ENCODE results near the gene DSCAM. TPM values are rescaled to one million over a fixed set of nuclear protein-coding genes. Genes with fewer than 3 reads are reported as not detected.

Gene DSCAM
- total RNA-seq, 1 donor from 2014 or later: not detected

DNA sequence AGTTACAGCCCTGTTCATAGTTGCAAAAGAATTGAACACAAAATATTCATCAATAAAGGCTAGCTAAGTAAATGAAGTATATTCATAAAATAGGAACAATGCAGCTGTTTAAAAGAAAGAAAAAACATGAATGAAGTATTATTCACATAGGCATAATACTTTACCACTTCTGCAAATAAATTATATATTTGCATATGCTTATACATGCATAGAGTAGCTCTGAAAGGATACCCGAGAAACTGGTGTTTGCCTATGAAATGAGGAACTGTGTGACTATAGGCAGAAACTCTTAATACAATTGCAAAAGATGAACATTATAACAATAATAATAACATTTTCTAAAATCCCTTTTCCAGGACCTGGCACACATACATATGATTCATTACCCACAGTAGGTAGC lies 385.9 kb downstream of the DSCAM start:
- no peak for DNase-seq (ENCODE audit: extremely low spot score in 2 of 2)
- no peak overlapping the region for H3K27ac ChIP-seq
- no peaks in the 10 kb centered on the region for H3K4me1 ChIP-seq
- H3K9me3 ChIP-seq: no peaks in the 10 kb centered on the region
- H3K36me3 ChIP-seq: no peaks in the 10 kb centered on the region
- intact Hi-C loops (cut with DNase I): no loop called here
- H3K27me3 ChIP-seq: no peaks in the 10 kb centered on the region
- TF ChIP-seq POLR2A (IDR thresholded peaks at IDR 0.05): no peak
- no peak for TF ChIP-seq POLR2AphosphoS5 (IDR thresholded peaks at IDR 0.05; ENCODE audit: insufficient read depth in 1 of 2, low read depth in 1 of 2)
- TF ChIP-seq, protein P1, sequence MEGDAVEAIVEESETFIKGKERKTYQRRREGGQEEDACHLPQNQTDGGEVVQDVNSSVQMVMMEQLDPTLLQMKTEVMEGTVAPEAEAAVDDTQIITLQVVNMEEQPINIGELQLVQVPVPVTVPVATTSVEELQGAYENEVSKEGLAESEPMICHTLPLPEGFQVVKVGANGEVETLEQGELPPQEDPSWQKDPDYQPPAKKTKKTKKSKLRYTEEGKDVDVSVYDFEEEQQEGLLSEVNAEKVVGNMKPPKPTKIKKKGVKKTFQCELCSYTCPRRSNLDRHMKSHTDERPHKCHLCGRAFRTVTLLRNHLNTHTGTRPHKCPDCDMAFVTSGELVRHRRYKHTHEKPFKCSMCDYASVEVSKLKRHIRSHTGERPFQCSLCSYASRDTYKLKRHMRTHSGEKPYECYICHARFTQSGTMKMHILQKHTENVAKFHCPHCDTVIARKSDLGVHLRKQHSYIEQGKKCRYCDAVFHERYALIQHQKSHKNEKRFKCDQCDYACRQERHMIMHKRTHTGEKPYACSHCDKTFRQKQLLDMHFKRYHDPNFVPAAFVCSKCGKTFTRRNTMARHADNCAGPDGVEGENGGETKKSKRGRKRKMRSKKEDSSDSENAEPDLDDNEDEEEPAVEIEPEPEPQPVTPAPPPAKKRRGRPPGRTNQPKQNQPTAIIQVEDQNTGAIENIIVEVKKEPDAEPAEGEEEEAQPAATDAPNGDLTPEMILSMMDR (IDR thresholded peaks at IDR 0.05): no peak
- H3K4me3 ChIP-seq: no peak overlapping the region

DNA sequence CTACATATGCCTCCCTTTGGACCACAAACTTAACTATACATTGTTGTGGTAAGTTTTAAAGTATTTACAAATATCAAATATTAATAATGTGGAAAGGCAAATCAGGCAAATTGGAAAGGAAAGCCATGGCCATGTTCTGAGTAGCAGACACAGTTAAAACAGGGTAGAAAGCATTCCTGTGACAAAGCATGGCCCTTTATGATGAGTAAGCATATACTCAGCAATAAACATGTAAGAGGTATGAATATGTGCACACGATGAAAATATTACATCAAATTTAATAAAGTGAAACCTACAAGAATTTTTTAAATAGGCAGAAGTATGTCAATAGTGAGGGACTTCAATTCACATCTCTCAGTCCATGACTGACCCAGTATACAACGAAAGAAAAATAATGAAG lies 389.2 kb downstream of the DSCAM start:
- H3K4me1 ChIP-seq: no peaks in the 10 kb centered on the region
- H3K27ac ChIP-seq: no peak overlapping the region
- DNase-seq (ENCODE audit: extremely low spot score in 2 of 2): no peak
- H3K9me3 ChIP-seq: no peaks in the 10 kb centered on the region
- TF ChIP-seq POLR2A (IDR thresholded peaks at IDR 0.05): no peak
- TF ChIP-seq, protein P1 (IDR thresholded peaks at IDR 0.05): no peak
- no peak for TF ChIP-seq POLR2AphosphoS5 (IDR thresholded peaks at IDR 0.05; ENCODE audit: insufficient read depth in 1 of 2, low read depth in 1 of 2)
- no peaks in the 10 kb centered on the region for H3K27me3 ChIP-seq
- H3K36me3 ChIP-seq: no peaks in the 10 kb centered on the region
- no peak overlapping the region for H3K4me3 ChIP-seq
- intact Hi-C loops (cut with DNase I): no loop called here

DNA sequence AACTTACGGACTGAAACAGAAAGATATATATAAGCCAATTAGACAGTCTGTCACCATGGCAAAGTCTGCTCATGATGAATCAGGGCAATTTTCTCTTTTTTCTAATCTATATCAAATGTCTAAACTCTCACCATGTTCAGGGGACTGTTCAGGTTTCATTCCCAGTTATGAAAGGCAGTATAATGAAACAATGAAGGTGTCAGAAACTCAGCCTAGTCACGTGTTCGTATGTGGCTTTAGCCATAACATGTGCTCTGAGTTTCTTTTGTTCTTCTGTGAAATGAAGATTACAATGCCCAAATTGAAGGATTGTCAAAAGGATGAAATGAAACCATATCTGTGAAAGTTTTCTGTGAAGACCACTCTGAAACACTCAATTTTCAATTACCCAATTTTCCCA lies 392.9 kb downstream of the DSCAM start:
- Histone ChIP-seq H3K27ac (no peak overlapping the region), H3K9me3 (no peaks in the 10 kb centered on the region)
- intact Hi-C loops (cut with DNase I): no loop called here

DNA sequence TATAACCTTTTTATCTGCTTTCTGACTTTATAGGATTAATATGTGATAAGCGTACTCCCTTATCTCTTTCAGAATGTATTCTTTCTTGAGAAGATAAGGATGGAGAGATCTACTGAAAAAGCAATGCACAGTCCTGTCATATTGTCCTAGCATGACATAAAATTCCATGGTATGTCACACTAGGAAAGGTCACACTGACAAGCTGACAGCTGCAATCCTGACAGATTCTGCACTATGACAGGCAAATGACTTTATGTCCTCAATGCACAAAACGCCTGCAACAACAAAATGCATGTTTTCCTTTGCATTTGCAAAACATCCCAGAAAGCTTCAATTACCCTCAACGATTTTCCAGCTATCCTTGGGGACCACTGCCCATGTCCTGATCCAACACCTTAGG lies 393.8 kb downstream of the DSCAM start:
- no peak for DNase-seq (ENCODE audit: extremely low spot score in 2 of 2)
- H3K9me3 ChIP-seq: no peaks in the 10 kb centered on the region
- no peak overlapping the region for H3K27ac ChIP-seq
- no peaks in the 10 kb centered on the region for H3K4me1 ChIP-seq
- no peak for TF ChIP-seq POLR2A (IDR thresholded peaks at IDR 0.05)
- TF ChIP-seq, protein P1 (IDR thresholded peaks at IDR 0.05): no peak
- TF ChIP-seq POLR2AphosphoS5 (IDR thresholded peaks at IDR 0.05; ENCODE audit: insufficient read depth in 1 of 2, low read depth in 1 of 2): no peak
- no peak overlapping the region for H3K4me3 ChIP-seq
- H3K36me3 ChIP-seq: no peaks in the 10 kb centered on the region
- no peaks in the 10 kb centered on the region for H3K27me3 ChIP-seq
- intact Hi-C loops (cut with DNase I): no loop called here

More for the DNA sequence above, 392.9 kb downstream of the DSCAM start:
- Histone ChIP-seq H3K4me3 (no peak overlapping the region), H3K27me3 (no peaks in the 10 kb centered on the region), H3K36me3 (no peaks in the 10 kb centered on the region), H3K4me1 (no peaks in the 10 kb centered on the region)
- no peak for TF ChIP-seq POLR2AphosphoS5 (IDR thresholded peaks at IDR 0.05; ENCODE audit: insufficient read depth in 1 of 2, low read depth in 1 of 2)
- TF ChIP-seq, protein P1 (IDR thresholded peaks at IDR 0.05): no peak
- no peak for TF ChIP-seq POLR2A (IDR thresholded peaks at IDR 0.05)
- DNase-seq (ENCODE audit: extremely low spot score in 2 of 2): no peak

DNA sequence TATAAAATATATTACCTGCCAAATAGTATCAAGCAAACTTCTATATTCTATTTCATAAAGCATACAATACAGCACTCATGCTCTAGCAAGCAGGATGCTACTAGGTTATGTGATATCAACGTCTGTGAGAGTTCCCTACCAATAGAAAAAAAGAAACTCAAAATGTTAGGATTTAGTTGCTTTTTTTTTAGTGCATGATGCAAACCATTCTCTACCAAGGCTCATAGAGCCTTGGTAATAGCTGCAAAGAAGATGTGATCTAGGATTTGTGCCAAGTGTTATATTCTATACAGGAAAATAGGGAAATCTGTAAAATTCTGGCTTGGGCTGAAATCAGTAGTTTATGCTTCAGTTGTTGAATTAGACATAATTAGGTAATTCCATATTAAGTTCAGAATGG lies 394.4 kb downstream of the DSCAM start:
- TF ChIP-seq POLR2A (IDR thresholded peaks at IDR 0.05) (no peak), POLR2AphosphoS5 (IDR thresholded peaks at IDR 0.05; ENCODE audit: insufficient read depth in 1 of 2, low read depth in 1 of 2) (no peak)
- TF ChIP-seq, protein P1 (IDR thresholded peaks at IDR 0.05): no peak
- Histone ChIP-seq H3K27ac (no peak overlapping the region), H3K27me3 (no peaks in the 10 kb centered on the region), H3K4me3 (no peak overlapping the region), H3K9me3 (no peaks in the 10 kb centered on the region), H3K4me1 (no peaks in the 10 kb centered on the region), H3K36me3 (no peaks in the 10 kb centered on the region)
- intact Hi-C loops (cut with DNase I): no loop called here
- DNase-seq (ENCODE audit: extremely low spot score in 2 of 2): no peak

Measured in vagina (tissue), 2 donors.